DMS114 treated with DMSO at 0.1 percent for 48 hours (cell line): Measurements from ENCODE around the gene VPS72.
"Not testable (repeated sequence)": the region's sequence is repeated elsewhere in the genome, so short reads cannot be mapped to it uniquely, and the experiment has no call there.

ENCODE experiments used
- DNase-seq: peaks from one replicate; lab custom pipeline; 2025; ENCODE audit not compliant: unreplicated experiment; lab: John Stamatoyannopoulos, UW

VPS72 gene, protein sequence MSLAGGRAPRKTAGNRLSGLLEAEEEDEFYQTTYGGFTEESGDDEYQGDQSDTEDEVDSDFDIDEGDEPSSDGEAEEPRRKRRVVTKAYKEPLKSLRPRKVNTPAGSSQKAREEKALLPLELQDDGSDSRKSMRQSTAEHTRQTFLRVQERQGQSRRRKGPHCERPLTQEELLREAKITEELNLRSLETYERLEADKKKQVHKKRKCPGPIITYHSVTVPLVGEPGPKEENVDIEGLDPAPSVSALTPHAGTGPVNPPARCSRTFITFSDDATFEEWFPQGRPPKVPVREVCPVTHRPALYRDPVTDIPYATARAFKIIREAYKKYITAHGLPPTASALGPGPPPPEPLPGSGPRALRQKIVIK

DNA sequence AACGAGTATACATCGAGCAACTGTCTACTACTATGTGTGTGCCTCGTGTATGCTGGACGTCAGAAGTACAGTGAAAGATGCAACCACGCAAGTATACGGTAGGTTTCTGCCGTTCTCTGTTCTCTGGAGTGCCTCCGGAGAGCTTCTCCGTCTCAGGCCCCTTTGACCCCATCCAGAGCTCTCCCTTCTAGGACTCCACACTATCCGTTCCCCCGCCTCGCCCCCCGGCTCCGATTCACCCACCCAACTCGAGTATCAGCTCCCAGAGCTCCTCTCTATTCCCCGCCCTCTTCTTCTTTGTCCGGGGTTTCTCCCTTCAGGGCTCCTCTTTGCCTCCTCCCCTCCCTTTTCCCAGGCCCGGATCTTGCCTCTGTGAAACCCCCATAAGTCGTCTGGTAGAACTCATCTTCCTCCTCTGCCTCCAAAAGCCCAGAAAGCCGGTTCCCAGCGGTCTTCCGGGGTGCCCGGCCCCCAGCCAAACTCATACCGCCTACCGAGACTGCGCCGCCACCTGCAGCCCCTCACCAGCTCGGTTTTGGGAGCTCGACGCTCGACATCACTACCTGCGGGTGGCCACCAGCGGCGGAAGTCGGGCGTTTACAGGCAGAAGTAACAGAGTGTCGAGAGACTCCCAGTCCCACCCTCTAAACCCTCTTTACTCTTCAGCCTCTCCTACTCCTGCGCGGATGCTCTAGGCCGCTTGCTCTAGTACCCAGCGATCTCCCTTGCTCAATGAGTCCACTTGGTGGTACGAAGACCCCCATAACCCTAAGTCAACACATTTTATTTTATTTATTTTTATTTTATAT lies at the start of gene VPS72:
Gene VPS72, minus strand, starts transcription at position 561 of the 809 bp plus-strand sequence. Its CDS starts 76 bp downstream, at position 485.
- DNase-seq, result peak; percentile 97

DNA sequence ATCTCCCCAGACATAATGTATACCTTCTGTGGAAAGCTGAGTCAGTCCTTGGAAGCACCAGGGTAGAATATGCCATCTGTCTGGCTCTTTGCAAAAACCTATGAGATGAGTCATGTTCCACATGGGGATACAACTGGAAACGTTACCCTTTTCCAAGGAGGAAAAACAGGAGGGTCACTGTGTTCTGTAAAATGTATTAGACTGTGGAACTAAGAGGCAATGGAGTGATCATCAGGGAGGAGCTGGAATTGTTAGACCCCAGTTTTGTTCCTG lies 48.4 kb upstream of the VPS72 start:
- DNase-seq, result no peak

DNA sequence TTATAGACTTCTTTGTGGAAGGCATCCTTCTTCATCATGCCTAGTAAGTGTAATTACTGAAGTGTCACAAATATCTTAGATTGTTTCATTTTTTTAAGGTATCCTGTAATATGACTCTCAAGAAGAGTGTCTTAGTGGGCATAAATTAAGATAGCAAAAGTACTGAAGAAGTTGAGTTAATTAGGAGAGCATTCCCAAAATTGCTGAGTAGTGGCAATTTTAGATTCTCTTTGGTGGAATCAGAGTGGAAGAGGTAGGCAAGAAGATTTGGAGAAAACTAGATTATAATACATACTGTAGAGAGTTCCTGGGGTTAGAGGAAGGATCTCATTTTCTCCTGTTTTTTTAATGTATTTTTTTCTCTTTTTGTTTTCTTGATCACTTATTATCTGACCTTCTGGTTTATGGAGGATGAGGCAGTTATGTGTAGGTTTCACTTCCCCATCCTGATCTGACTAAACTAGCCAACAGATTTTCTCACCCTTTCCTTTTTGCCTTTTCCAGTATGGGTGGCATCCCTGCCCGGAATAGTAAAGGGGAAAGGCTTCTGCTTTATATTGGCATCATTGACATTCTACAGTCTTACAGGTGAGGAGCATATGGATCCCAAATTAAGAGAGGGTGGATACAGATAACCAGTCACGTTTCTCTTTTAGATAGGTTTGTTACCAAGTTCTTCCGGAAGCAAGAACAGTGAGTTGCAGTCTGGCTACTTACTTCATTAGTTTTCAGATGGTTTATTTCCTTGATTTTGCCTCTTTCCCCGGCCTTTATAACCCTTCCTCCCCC lies 47.9 kb upstream of the VPS72 start:
- DNase-seq, result no peak

DNA sequence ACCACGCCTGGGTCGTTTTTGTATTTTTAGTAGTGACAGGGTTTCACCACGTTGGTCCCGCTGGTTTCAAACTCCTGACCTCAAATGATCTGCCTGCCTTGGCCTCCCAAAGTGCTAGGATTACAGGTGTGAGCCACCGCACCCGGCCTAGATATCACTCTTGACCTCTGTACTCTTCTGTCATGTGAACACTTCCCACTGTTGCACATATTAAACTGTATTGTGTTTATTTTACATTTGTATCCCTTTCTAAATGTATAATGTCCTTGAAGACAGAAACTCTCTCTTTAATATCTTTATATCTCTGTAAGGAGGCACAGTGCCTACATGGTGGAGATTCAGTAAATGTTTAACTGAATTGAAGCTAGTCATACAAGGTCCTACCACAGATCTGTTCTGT lies 45.2 kb upstream of the VPS72 start:
- no peak for DNase-seq

DNA sequence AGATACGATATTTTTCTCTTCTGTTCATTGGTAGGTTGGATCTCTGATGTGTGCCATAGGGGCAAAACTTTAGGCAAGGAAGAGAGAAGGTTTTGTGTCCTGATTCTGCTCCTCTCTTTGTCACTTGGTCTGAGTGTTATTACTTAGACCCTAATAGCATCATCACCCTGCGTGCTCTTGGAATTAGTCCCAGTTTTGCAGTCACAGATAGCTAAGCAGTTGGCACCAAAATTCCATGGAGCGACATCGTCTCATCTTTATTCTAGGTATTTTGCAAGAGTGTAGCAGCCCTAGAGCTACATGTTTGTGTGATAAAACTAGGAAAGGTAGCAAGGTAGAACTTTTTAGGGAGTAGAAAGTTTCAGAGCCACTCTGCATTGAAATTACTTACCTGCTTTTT lies 32.1 kb upstream of the VPS72 start:
- no peak for DNase-seq

DNA sequence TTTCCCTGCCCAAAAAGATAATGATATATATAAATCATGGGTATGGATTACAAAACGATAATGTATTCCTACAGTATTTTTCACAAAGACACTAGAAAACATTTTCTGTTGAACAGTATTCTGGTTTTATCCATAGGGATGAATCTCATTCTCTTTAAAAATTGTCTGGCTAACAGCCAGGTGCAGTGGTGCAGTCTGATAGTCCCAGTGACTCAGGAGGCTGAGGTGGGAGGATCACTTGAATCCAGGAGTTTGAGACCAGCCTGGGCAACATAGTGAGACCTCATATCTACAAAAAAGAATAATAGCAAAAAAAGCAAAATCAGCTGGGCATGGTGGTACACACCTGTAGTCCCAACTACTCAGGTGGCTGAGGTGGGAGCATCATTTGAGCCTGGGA lies 31.6 kb upstream of the VPS72 start:
- DNase-seq, result no peak

DNA sequence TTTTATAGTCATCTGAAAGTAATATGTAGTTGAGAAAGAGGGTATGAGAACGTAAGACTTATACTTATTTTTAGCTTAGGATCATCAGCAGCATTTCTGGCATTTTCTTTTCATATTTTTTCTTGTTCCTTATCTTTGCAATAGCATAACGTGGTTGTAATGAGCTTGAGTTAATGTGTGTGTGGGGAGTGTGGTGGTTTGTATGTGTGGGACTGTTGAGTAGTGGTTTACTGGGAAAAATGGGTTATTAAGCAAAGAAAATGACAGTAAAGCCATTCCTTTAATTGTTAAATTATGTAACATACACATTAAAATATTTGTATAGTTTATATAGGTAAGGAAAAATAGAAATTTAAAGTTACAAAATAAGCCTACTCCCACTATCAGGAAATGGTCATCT lies 23.6 kb upstream of the VPS72 start:
- DNase-seq, result no peak

DNA sequence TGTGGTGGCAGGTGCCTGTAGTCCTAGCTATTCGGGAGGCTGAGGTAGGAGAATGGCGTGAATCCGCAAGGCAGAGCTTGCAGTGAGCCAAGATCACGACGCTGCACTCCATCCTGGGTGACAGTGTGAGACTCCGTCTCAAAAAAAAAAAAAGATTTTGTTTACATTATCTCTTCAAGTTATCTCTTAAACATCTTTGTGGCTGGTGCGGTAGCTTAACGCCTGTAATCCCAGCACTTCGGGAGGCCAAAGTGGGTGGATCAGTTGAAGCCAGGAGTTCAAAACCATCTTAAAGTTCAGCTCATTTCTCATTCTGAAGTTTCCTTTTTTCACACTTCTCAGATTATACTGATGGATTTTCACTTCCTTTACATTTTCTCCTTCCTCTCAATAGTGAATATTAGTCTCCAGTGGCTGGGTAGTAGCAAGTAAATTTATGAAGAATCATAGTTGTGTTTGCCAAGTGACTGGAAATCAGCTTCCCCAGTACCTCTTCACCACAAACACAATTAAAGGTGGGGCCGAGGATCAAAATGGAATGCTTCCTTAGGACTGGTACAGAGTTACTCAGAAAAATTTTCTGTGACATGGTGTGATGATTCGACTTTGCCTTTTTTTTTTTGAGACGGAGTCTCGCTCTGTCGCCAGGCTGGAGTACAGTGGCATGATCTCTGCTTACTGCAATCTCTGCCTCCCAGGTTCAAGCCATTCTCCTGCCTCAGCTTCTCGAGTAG lies 22.1 kb upstream of the VPS72 start:
- DNase-seq, result no peak

DNA sequence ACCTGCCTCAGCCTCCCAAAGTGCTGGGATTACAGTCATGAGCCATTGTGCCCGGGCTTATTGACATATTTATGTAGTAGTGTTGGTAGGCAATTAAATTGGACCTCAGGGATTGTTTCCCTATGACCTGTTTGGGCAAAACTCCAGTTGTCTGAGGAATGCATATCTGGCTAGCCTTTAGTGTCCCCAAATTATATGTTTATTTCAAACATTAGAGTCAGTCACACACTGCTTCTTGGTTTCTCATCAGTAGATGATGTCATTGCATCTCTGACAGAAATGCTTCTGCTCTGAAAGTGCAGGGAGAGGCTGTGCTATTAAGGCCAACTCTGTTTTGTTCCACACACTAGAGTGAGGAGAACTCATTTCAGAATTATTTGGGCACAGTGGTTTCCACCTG lies 20.8 kb upstream of the VPS72 start:
- DNase-seq, result no peak

DNA sequence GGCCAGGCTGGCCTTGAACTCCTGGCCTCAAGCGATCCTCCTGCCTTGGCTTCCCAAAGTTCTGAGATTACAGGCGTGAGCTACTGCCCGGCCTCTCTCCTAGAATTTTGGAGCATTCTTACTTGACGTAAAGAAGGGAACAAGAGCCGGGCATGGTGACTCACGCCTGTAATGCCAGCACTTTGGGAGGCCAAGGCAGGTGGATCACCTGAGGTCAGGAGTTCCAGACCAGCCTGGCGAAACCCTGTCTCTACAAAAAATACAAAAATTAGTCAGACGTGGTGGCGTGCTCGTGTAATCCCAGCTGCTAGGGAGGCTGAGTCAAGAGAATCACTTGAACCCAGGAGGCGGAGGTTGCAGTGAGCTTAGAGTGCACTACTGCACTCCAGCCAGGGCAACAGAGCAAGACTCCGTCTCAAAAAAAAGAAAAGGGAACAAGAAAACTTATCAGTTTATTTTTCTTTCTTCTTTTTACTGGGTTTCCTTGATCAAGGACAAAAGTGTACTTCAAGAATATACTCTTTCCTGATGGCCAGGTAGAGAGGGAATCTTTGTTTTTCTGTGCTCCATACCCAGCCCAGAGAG lies 15.5 kb upstream of the VPS72 start:
- not testable (repeated sequence) for DNase-seq

DNA sequence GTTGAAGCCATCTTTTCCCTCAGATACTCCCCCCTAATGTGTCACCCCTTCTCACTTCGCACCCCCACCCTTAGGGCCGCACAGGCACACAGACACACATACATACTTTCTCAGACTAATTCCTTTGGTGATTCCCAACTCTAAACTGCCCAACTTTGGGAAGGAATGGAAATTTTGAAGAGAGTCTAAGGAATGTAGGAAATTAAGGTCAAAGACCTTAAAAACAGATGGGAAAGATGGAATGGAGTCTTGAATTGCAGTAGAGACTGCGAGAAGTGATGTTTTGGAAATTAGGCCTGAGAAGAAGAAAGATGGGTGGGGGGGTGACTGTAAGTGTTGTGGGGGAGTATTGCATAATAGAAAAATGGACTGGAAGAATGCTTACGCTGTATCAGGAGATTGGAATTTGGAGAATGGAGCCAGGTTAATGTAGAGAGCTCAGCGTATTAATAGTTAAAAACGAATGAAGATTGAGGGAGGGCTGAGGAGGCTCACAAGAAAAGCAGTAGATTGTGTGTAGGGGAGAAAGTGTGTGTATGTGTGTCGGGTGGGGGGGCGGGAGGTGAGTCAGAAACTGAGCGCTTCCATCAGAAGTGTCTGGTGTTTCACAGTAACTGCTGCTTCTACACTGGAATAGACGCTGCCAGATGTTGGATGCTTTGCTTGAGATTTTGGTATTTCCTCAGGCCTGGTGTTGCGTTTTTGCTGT lies 10.0 kb upstream of the VPS72 start:
- DNase-seq, result no peak

DNA sequence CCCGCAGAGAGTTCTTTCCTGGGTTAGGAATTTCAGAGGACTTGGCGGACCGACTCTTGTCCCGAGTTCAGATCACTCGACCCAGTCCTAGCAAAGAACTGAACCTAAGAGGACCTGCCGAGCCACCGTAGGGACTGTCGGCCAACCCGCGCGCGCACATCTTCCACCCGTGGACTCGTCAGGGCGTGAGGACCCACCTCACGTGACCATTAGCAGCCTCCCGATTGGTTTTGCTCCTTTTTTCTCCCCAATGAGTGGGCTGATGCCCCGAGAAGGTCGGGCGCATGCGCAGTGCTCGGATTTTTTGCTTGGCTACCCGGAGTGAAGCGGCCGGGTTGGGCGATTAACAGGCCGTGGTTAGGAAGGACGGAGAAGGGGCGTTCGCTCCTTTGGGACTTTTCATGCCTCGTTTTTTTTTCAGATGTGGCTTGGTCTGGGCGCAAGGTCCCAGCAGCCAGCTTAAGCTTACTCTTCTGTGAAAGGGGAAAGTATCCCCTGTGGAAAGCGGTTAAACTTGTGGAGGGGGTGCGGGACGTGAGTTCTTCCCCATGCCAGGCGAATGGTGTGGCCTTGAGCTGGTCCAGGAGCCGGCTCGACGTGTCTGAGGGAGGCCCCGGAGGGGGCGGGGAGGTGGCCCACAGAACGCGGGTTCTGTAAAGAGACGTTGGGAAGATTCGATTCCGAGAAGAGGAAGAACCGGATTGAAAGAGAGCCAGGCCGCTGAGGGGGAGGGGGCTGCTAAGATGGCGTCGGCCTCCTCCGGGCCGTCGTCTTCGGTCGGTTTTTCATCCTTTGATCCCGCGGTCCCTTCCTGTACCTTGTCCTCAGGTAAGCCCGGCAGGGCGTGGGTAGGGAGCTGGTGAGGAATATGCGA lies 8.5 kb upstream of the VPS72 start, which contains the start of gene PIP5K1A:
Gene PIP5K1A, plus strand, starts transcription at position 299 of the 874 bp plus-strand sequence. Its CDS starts 445 bp downstream, at position 744.
- peak; percentile 99 for DNase-seq

DNA sequence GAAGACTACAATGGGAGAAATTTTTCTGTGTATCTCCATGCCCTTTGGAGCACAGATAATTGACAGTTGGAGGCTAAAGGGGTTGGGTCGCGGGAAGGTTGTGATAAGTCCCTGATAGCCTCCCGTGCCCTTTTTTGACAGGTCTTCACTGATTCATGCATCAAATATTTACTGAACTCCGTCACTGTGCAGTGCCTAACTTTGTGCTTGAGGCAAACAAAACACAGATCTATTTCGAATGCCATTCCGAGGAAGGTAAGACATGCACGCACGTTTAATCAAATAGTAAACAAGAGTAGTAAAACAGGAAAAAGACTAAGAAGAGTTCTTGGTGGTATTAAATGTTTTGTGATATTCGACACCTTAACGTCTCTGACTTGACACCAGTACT lies 7.9 kb upstream of the VPS72 start:
- no peak for DNase-seq

DNA sequence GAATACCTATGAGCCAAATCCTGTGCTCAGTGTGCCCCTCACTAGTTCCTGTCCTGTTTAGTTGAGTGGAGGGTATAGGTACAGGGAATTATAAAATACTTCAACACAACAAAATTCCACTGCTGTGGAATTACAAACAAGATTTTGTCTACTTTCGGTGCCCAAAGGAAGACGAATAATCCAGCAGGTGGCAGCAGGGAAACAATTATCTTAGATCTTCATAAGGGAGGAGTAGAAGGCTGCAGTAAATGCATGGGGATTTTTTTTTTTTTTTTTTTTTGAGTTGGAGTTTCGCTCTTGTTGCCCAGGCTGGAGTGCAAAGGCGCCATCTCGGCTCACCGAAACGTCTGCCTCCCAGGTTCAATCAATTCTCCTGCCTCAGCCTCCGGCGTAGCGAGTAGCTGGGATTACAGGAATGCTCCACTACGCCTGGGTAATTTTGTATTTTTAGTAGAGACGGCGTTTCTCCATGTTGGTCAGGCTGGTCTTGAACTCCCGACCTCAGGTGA lies 6.3 kb upstream of the VPS72 start:
- DNase-seq, result peak; percentile 98

DNA sequence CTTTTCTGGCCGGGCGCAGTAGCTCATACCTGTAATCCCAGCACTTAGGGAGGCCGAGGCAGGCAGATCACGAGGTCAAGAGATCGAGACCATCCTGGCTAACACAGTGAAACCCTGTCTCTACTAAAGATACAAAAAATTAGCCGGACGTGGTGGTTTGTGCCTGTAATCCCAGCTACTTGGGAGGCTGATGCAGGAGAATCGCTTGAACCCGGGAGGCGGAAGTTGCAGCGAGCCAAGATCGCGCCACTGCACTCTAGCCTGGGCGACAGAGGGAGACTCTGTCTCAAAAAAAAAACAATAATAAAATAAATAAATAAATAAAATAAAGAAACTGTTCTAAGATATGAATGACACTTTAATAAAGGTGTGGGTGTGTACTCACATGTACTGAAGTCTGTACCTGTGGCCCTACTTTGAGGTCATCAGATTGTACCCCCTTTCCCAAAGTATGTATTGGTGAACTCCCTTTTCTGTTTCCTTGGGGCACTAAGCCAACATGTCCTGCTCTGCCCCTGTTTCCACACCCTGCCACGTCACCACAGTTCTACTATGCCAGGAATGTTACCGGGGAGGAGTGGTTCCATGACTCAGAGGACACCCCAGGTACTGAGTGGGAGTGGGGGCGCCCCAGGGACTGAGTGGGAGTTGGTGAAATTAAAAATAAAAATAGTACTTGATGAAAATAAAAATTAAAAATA lies 5.0 kb upstream of the VPS72 start:
- peak; percentile 53 for DNase-seq

DNA sequence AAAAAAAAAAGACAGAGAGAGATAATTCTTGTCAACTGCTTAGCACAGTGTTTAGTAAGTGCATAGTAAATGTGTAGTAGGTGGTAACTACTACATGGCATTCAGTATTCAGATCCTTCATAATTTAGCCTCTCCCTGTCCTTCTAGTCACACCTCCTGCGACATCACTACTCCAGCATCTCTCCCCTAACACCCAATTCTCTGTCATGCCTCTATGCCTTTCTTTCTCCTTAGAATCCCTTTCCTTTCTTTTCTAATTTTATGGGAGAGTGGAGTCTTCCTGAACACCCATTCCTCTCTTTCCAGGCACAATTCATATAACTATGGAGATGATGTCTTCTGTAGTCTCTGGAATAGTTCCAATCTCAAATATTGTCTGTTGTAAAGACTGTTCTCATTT lies 3.9 kb upstream of the VPS72 start:
- DNase-seq, result no peak

DNA sequence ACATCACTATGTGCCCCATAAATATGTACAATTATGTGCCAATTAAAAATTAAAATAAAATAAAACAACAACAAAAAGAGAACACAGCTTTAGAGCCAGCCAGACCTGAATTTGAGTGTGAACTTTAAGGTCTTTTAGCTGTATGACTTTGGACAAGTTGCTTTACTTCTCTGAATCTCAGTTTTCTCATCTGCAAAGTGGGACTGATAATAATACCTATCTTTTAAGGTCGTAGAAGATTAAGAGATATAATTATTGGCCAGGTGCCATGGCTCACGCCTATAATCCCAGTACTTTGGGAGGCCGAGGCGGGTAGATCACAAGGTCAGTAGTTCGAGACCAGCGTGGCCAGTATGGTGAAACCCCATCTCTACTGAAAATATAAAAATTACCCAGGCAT lies 3.3 kb upstream of the VPS72 start:
- DNase-seq, result no peak

DNA sequence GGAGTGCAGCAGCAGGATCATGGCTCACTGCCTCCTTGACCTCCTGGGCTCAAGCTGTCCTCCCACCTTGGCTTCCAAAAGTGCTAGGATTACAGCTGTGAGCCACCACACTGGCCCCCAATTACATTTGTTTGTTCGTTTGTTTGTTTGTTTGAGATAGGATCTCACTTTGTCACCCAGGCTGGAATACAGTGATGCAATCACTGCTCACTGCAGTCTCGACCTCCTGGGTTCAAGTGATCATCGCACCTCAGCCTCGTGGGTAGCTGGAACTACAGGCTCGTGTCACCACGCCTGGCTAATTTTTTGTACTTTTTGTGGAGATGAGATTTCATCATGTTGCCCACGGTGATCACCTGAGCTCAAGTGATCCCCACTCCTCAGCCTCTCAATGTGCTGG lies 2.0 kb upstream of the VPS72 start:
- no peak for DNase-seq
